Karpas-422 (cell line): ENCODE data around the gene ZNF770. TPM values are rescaled to one million over a fixed set of nuclear protein-coding genes. Genes with fewer than 3 reads are reported as not detected.

ENCODE experiments used
- DNase-seq: peaks from one replicate; pipeline ENCODE4 v3.0.0-alpha.2; 2015
- H2AFZ ChIP-seq: fragments of 200-600 bp; sonication (generic); 2 replicates; pipeline ENCODE4 v1.6.1; 2014; ENCODE audit warnings: antibody characterized with exemption, low read length, mixed read lengths
- H3K27ac ChIP-seq: fragments of 200-600 bp; sonication (generic); 2 replicates; pipeline ENCODE4 v1.5.1; 2014; ENCODE audit warnings: mild to moderate bottlenecking, low read length, moderate library complexity
- H3K27me3 ChIP-seq: fragments of 200-600 bp; sonication (generic); 2 replicates; pipeline ENCODE4 v1.6.1; 2014; ENCODE audit warnings: low read length, mixed read lengths
- H3K36me3 ChIP-seq: fragments of 200-600 bp; sonication (generic); 2 replicates; pipeline ENCODE4 v1.6.1; 2014; ENCODE audit warnings: low read length, mixed read lengths; ENCODE audit not compliant: insufficient read depth
- H3K4me1 ChIP-seq: fragments of 200-600 bp; sonication (generic); 2 replicates; pipeline ENCODE4 v1.6.1; 2014; ENCODE audit warnings: mild to moderate bottlenecking, low read length, mixed read lengths
- H3K4me2 ChIP-seq: fragments of 200-600 bp; sonication (generic); 2 replicates; pipeline ENCODE4 v1.6.1; 2014; ENCODE audit warnings: low read length, low read depth, mild to moderate bottlenecking; ENCODE audit not compliant: poor library complexity, severe bottlenecking
- H3K4me3 ChIP-seq: fragments of 200-600 bp; sonication (generic); 2 replicates; pipeline ENCODE4 v1.5.1; 2014; ENCODE audit warnings: mild to moderate bottlenecking, antibody characterized with exemption, low read length, mixed read lengths
- H3K79me2 ChIP-seq: fragments of 200-600 bp; sonication (generic); 2 replicates; pipeline ENCODE4 v1.6.1; 2014; ENCODE audit warnings: mild to moderate bottlenecking, low read length, mixed read lengths
- H3K9ac ChIP-seq: fragments of 200-600 bp; sonication (generic); 2 replicates; pipeline ENCODE4 v1.6.0; 2014; ENCODE audit warnings: low read length
- H3K9me2 ChIP-seq: fragments of 200-600 bp; sonication (generic), shearing (Covaris generic); replicated peaks from 2 replicates; pipeline ENCODE4 v1.6.0; 2014; ENCODE audit warnings: mild to moderate bottlenecking, low read length, moderate library complexity; ENCODE audit not compliant: insufficient read depth
- H3K9me3 ChIP-seq: fragments of 300-700, 200-600 bp; sonication (generic); 2 replicates; pipeline ENCODE4 v1.6.1; 2014; ENCODE audit warnings: low read length, mixed read lengths
- H4K20me1 ChIP-seq: fragments of 200-600 bp; sonication (generic); 2 replicates; pipeline ENCODE4 v1.6.1; 2014; ENCODE audit warnings: mild to moderate bottlenecking, antibody characterized with exemption, low read length, low read depth; ENCODE audit not compliant: insufficient read depth
- total RNA-seq: library from RNA; depleted of rRNA; stranded (reverse); fragments of >200 nt; shearing (Covaris generic); gene quantifications from 2 replicates; pipeline ENCODE4 v1.2.3, GENCODE V29; 2014; ENCODE audit warnings: low replicate concordance

ZNF770 gene
- total RNA-seq, 1 experiment from 2014 or later = 47.5 TPM

GRCh38 chr15:35007397-35007796, 19.3 kb upstream of the ZNF770 start:
- no peak overlapping the region for H3K9ac ChIP-seq
- H3K9me3 ChIP-seq = no peaks in the 10 kb centered on the region
- peaks cover 9% of the 10 kb centered on the region for H3K4me1 ChIP-seq
- H3K27me3 ChIP-seq = no peaks in the 10 kb centered on the region
- no peaks in the 10 kb centered on the region for H4K20me1 ChIP-seq
- H3K27ac ChIP-seq = no peak overlapping the region
- no peaks in the 10 kb centered on the region for H3K79me2 ChIP-seq
- no peaks in the 10 kb centered on the region for H3K36me3 ChIP-seq
- H3K4me2 ChIP-seq = no peak overlapping the region
- peak; percentile 48 for DNase-seq
- no peak overlapping the region for H3K4me3 ChIP-seq
- no peaks in the 10 kb centered on the region for H3K9me2 ChIP-seq
- no peak overlapping the region for H2AFZ ChIP-seq

DNA sequence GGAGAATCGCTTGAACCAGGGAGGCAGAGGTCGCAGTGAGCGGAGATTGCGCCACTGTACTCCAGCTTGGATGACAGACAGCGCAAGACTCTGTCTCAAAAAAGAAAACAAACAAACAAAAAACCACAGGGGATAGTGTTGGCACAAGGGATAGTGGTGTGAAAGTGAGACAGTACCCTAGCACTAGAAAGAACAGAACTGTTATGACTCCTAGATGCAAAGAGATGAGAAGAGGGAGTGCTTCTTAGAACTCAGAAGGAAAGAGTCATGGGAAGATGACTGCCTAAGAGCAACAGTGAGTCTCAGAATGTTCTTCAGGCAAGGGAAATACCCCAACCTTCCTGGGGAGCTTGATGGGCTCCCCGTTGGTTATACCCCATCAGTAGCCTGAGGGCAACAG, 17.8 kb upstream of the ZNF770 start:
- Histone ChIP-seq H3K27me3 (no peaks in the 10 kb centered on the region), H3K9me3 (no peaks in the 10 kb centered on the region), H3K4me3 (no peak overlapping the region), H2AFZ (no peak overlapping the region), H4K20me1 (no peaks in the 10 kb centered on the region), H3K27ac (no peak overlapping the region), H3K4me2 (no peak overlapping the region), H3K79me2 (no peaks in the 10 kb centered on the region), H3K9ac (no peak overlapping the region), H3K4me1 (peaks cover 9% of the 10 kb centered on the region), H3K9me2 (no peaks in the 10 kb centered on the region), H3K36me3 (no peaks in the 10 kb centered on the region)
- DNase-seq = no peak

DNA sequence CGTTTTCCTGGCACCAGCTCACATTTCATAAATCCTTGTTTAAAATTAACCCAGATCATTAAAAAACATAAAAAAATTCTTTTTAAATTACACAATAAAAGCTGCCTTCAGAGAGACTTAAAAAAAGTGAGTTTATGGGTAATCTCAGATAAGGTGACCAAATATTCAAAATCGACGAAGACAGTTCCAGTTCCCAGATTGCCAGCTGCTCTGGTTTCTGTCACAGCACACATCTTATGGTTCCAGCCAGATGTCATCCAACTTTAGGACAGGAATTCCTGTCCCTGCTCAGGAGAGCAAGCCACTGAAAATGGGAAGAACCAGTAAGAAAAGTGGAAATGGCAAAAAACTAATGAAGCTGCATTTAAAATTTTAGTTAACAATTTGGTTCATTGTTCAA, 15.8 kb upstream of the ZNF770 start:
- H3K4me3 ChIP-seq = no peak overlapping the region
- DNase-seq = no peak
- H3K9me2 ChIP-seq = no peaks in the 10 kb centered on the region

DNA sequence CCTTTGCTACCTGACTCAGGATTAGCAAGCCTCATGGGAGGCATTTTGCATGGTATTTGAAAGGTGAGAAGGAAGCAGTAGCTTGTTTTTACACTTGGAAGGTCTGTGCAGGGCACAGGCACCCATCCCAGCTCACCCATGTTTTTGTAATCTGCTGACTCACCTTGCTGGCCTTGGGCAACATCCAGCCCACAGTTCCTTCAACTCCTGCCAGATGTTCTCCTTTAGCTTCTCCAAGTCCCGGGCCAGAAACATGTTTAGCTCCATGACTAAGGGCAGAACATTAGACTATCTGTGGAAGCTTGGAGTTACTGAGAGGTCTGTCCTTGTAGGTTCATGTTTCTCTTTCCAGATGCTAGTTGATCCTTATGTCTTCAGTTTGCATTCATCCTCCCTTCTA, 12.4 kb upstream of the ZNF770 start:
- no peak overlapping the region for H3K27ac ChIP-seq
- H3K27me3 ChIP-seq = no peaks in the 10 kb centered on the region
- H2AFZ ChIP-seq = no peak overlapping the region
- H3K4me2 ChIP-seq = no peak overlapping the region
- no peak for DNase-seq
- no peaks in the 10 kb centered on the region for H3K79me2 ChIP-seq
- no peaks in the 10 kb centered on the region for H3K9me3 ChIP-seq
- H3K9me2 ChIP-seq = no peaks in the 10 kb centered on the region
- H3K36me3 ChIP-seq = no peaks in the 10 kb centered on the region
- no peaks in the 10 kb centered on the region for H4K20me1 ChIP-seq
- no peak overlapping the region for H3K9ac ChIP-seq
- H3K4me3 ChIP-seq = no peak overlapping the region
- H3K4me1 ChIP-seq = no peaks in the 10 kb centered on the region

More for the DNA sequence above, 15.8 kb upstream of the ZNF770 start:
- Histone ChIP-seq H2AFZ (no peak overlapping the region), H3K27me3 (no peaks in the 10 kb centered on the region), H3K79me2 (no peaks in the 10 kb centered on the region), H3K9ac (no peak overlapping the region), H3K4me1 (peaks cover 9% of the 10 kb centered on the region), H3K9me3 (no peaks in the 10 kb centered on the region), H3K36me3 (no peaks in the 10 kb centered on the region), H3K4me2 (no peak overlapping the region), H4K20me1 (no peaks in the 10 kb centered on the region), H3K27ac (no peak overlapping the region)

GRCh38 chr15:34999906-35000305, 11.8 kb upstream of the ZNF770 start:
- no peaks in the 10 kb centered on the region for H3K27me3 ChIP-seq
- no peaks in the 10 kb centered on the region for H3K9me2 ChIP-seq
- H3K36me3 ChIP-seq = no peaks in the 10 kb centered on the region
- H3K9ac ChIP-seq = no peak overlapping the region
- H3K4me2 ChIP-seq = no peak overlapping the region
- H3K79me2 ChIP-seq = no peaks in the 10 kb centered on the region
- no peak for DNase-seq
- H3K4me3 ChIP-seq = no peak overlapping the region
- H3K4me1 ChIP-seq = no peaks in the 10 kb centered on the region
- H4K20me1 ChIP-seq = no peaks in the 10 kb centered on the region
- no peak overlapping the region for H2AFZ ChIP-seq
- H3K27ac ChIP-seq = no peak overlapping the region
- H3K9me3 ChIP-seq = no peaks in the 10 kb centered on the region

DNA sequence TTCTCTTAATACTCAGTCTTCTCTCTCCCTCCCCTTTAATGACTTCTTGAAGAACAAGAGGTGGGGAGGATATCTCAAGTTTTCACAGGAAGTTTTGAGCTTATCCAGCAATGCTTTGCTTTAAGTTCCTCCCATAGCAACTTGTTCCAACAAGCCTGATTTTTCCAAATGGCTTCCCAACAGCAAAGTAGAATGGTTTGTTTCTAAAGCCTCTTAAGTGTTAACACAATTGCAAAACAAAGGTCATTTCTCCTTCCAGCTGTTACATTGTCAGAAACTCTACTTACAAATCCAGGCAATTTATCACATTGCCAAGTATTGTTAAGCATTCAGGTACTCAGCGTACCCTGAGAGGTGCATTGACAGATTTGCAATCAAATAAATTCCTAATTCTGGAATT, 6.8 kb upstream of the ZNF770 start:
- Histone ChIP-seq H3K4me3 (no peak overlapping the region), H3K9me2 (no peaks in the 10 kb centered on the region), H3K36me3 (no peaks in the 10 kb centered on the region), H2AFZ (no peak overlapping the region), H3K4me2 (no peak overlapping the region), H4K20me1 (no peaks in the 10 kb centered on the region), H3K9me3 (no peaks in the 10 kb centered on the region), H3K9ac (no peak overlapping the region), H3K27ac (no peak overlapping the region), H3K27me3 (no peaks in the 10 kb centered on the region), H3K79me2 (no peaks in the 10 kb centered on the region), H3K4me1 (peaks cover 6% of the 10 kb centered on the region)
- DNase-seq = no peak

DNA sequence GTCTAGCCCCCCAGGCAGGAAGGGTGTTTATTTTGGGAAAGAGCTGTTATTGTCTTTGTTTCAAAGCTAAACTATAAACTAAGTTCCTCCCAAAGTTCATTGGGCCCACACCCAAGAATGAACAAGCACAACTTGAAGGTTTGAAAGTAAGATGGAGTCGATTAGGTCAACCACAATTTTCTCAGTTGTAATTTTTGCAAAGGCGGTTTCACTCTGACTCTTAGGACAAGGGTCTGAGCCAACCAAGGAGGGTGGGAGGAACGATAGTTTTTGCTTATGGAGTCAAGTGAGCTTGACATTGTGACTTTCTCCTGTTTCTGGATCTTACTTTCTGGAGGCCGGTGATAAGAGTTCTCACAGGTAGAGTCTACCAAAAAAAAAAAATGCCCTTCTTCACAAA, 5.8 kb upstream of the ZNF770 start:
- Histone ChIP-seq H2AFZ (no peak overlapping the region), H4K20me1 (no peaks in the 10 kb centered on the region), H3K9ac (no peak overlapping the region), H3K27ac (no peak overlapping the region), H3K36me3 (no peaks in the 10 kb centered on the region), H3K4me1 (peaks cover 16% of the 10 kb centered on the region), H3K27me3 (no peaks in the 10 kb centered on the region), H3K4me3 (no peak overlapping the region), H3K4me2 (no peak overlapping the region), H3K79me2 (no peaks in the 10 kb centered on the region), H3K9me3 (no peaks in the 10 kb centered on the region), H3K9me2 (no peaks in the 10 kb centered on the region)
- DNase-seq = no peak

GRCh38 chr15:34993412-34993811, 5.3 kb upstream of the ZNF770 start:
- peaks cover 20% of the 10 kb centered on the region for H3K4me1 ChIP-seq
- H2AFZ ChIP-seq = no peak overlapping the region
- H3K9ac ChIP-seq = no peak overlapping the region
- no peaks in the 10 kb centered on the region for H3K79me2 ChIP-seq
- no peaks in the 10 kb centered on the region for H4K20me1 ChIP-seq
- DNase-seq = no peak
- no peak overlapping the region for H3K4me3 ChIP-seq
- no peaks in the 10 kb centered on the region for H3K9me3 ChIP-seq
- H3K27me3 ChIP-seq = no peaks in the 10 kb centered on the region
- no peak overlapping the region for H3K4me2 ChIP-seq
- H3K36me3 ChIP-seq = no peaks in the 10 kb centered on the region
- no peaks in the 10 kb centered on the region for H3K9me2 ChIP-seq
- no peak overlapping the region for H3K27ac ChIP-seq

DNA sequence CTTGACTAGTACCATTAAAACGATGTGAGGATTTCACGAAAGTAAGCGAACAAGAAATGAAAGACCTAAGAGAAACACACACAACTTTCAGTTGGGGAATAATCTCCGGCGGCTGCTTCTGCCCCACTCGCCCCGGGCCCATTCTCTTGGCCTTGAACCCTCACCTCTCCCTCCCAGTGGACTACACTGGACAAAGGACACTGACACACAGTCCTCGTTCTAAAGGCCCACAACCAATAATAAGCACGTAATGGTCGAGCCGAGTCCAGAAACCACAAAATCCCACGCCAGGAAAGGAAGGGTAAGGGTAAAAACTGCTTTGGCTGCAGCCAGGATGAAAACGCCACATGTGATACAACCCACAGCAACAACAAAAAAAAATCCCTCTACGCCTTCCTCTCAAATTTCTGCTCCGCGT, 469 bp downstream of the ZNF770 start:
- Histone ChIP-seq H3K9me3 (no peaks in the 10 kb centered on the region), H3K27me3 (no peaks in the 10 kb centered on the region), H2AFZ (peak overlapping the region; percentile 99; the same call in 1 of the 2 replicates), H4K20me1 (peaks cover 18% of the 10 kb centered on the region), H3K4me3 (peak overlapping the region; percentile 98), H3K9ac (peak overlapping the region; percentile 98), H3K36me3 (peaks cover 27% of the 10 kb centered on the region; the same call in 1 of the 2 replicates), H3K27ac (peak overlapping the region; percentile 52), H3K79me2 (peaks cover 52% of the 10 kb centered on the region), H3K9me2 (no peaks in the 10 kb centered on the region), H3K4me2 (peak overlapping the region; percentile 95), H3K4me1 (peaks cover 35% of the 10 kb centered on the region)
- DNase-seq = peak; percentile 44
